Esophagus muscularis mucosa (tissue), 4 donors: Measurements from ENCODE around the gene ANXA2. TPM values are rescaled to one million over a fixed set of nuclear protein-coding genes. Genes with fewer than 3 reads are reported as not detected.
A peak's percentile ranks its signal among the peaks of the same experiment; 100 is the strongest.
"Not testable (repeated sequence)": the region's sequence is repeated elsewhere in the genome, so short reads cannot be mapped to it uniquely, and the experiment has no call there.

Experiments
- DNase-seq: peaks from one replicate; pipeline ENCODE4 v3.0.0-alpha.2; 2017; ENCODE audit errors: extremely low spot score
- H3K27ac ChIP-seq, 4 donors: fragments of 200-600 bp; sonication (generic); replicated peaks in 1 of 4; 1 replicate in 3 of 4; 2 replicates in 1 of 4; pipeline ENCODE4 v1.5.1; 2016 to 2019; ENCODE audit warnings: mild to moderate bottlenecking in 1 of 4
- H3K27me3 ChIP-seq, 4 donors: fragments of 200-600 bp; sonication (generic); one replicate each; pipeline versions ENCODE4 v1.5.1 to v1.6.0; 2016 to 2019
- H3K36me3 ChIP-seq, 4 donors: fragments of 200-600 bp; sonication (generic); one replicate each; pipeline ENCODE4 v1.5.1; 2016 to 2019
- H3K4me1 ChIP-seq, 4 donors: fragments of 200-600 bp; sonication (generic); one replicate each; pipeline ENCODE4 v1.5.1; 2016 to 2019
- H3K4me3 ChIP-seq, 4 donors: fragments of 200-600 bp; sonication (generic); 1 replicate in 2 of 4; 2 replicates in 2 of 4; pipeline ENCODE4 v1.5.1; 2016 to 2019; ENCODE audit warnings: mild to moderate bottlenecking in 4 of 4, moderate library complexity in 1 of 4
- H3K9me3 ChIP-seq, 4 donors: fragments of 200-600 bp; sonication (generic); 1 replicate in 3 of 4; 2 replicates in 1 of 4; pipeline ENCODE4 v1.5.1; 2016 to 2019
- EP300 ChIP-seq: sonication (generic); formaldehyde crosslinking; IDR thresholded peaks from one replicate; pipeline ENCODE4 v1.6.1; 2017; ENCODE audit warnings: antibody characterized with exemption
- POLR2A ChIP-seq: fragments of 450-650 bp; IDR thresholded peaks from one replicate; pipeline ENCODE4 v1.6.1; 2017; ENCODE audit warnings: antibody characterized with exemption, moderate library complexity, mild to moderate bottlenecking, low read depth
- POLR2AphosphoS5 ChIP-seq, 2 donors: sonication (generic); formaldehyde crosslinking; IDR thresholded peaks; one replicate each; pipeline ENCODE4 v1.6.1; 2017; ENCODE audit warnings: antibody characterized with exemption in 2 of 2
- WGBS: methylation state at CpG from one replicate; pipeline ENCODE4 v1.1.5; 2018; 5-methylcytosine and 5-hydroxymethylcytosine counted together
- intact Hi-C: fragments of 100-400 bp; cut with DNase I; formaldehyde crosslinking; loops from one replicate; pipeline ENCODE4 v1.15.1; 2023
- total RNA-seq, 4 donors: library from RNA; depleted of rRNA; stranded (reverse); fragments of >200 nt; gene quantifications; one replicate each; pipeline versions ENCODE4 v1.1.0 to v1.2.1, GENCODE V29; 2016
- TF ChIP-seq, protein P1 (sequence below), 3 experiments: fragments of 200-600 bp in 2 of 3; fragments of 450-650 bp in 1 of 3; sonication (generic) in 2 of 3; IDR thresholded peaks; one replicate each; pipeline ENCODE4 v1.5.1; 2017 to 2019; ENCODE audit warnings: antibody characterized with exemption in 3 of 3, mild to moderate bottlenecking in 2 of 3, moderate library complexity in 1 of 3

The ANXA2 gene
- total RNA-seq, 4 donors from 2014 or later, result 333 to 606 (median 406) TPM

DNA sequence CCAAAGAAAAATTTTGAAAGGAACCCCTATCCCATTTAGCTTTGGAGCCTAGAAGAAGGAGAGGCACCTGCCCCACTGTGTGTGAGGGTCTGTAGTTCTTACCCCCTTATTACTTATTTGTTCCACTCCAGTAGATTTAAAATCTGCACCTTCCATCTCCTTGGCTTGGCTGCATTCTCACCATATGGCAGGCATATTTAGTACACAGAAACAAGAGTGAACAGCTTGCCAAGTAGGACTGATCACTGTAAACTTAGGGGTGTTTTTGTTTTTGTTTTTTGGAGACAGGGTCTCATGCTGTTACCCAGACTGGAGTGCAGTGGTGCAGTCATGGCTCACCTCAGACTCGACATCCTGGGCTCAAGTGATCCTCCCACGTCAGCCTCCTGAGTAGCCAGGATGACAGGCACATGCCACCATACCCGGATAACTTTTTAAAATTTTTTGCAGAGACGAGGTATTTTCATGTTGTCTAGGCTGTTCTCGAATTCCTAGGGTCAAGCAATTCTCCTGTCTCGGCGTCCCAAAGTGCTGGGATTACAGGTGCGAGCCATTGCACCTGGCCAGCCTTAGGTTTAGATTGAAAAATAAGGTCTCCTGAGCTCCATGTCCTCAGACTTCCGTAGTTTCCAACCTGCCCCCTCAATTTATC is 14.1 kb upstream of the ANXA2 start:
- TF ChIP-seq POLR2AphosphoS5 (IDR thresholded peaks at IDR 0.05) (no peak), POLR2A (no peak), EP300 (no peak)
- TF ChIP-seq, protein P1, sequence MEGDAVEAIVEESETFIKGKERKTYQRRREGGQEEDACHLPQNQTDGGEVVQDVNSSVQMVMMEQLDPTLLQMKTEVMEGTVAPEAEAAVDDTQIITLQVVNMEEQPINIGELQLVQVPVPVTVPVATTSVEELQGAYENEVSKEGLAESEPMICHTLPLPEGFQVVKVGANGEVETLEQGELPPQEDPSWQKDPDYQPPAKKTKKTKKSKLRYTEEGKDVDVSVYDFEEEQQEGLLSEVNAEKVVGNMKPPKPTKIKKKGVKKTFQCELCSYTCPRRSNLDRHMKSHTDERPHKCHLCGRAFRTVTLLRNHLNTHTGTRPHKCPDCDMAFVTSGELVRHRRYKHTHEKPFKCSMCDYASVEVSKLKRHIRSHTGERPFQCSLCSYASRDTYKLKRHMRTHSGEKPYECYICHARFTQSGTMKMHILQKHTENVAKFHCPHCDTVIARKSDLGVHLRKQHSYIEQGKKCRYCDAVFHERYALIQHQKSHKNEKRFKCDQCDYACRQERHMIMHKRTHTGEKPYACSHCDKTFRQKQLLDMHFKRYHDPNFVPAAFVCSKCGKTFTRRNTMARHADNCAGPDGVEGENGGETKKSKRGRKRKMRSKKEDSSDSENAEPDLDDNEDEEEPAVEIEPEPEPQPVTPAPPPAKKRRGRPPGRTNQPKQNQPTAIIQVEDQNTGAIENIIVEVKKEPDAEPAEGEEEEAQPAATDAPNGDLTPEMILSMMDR (IDR thresholded peaks at IDR 0.05), result no peak
- Histone ChIP-seq H3K4me1 (peaks cover 6 to 23% (median 21%) of the 10 kb centered on the region in 4 donors), H3K36me3 (no peaks in the 10 kb centered on the region), H3K27ac (no peak overlapping the region), H3K9me3 (no peaks in the 10 kb centered on the region), H3K4me3 (no peak overlapping the region), H3K27me3 (no peaks in the 10 kb centered on the region)
- intact Hi-C loops, result no loop called here
- no peak for DNase-seq
- 93% methylated on average over 9 of the region's 9 CpGs for WGBS

DNA sequence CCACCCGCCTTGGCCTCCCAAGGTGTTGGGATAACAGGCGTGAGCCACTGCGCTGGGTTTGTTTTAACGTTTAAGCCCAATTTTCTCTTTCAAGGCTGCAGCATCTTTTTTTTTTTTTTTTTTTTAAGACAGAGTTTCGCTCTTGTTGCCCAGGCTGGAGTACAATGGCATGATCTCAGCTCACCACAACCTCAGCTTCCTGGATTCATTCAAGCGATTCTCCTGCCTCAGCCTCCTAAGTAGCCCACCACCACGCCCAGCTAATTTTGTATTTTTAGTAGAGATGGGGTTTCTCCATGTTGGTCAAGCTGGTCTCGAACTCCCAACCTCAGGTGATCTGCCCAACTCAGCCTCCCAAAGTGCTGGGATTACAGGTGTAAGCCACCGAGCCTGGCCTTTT is 12.6 kb upstream of the ANXA2 start:
- H3K9me3 ChIP-seq, H3K27ac ChIP-seq, DNase-seq, H3K27me3 ChIP-seq, H3K4me3 ChIP-seq, H3K36me3 ChIP-seq, intact Hi-C loops: not testable (repeated sequence)
- 96% methylated on average over 9 of the region's 9 CpGs for WGBS
- peaks cover 6 to 26% (median 21%) of the 10 kb centered on the region in 4 donors for H3K4me1 ChIP-seq

DNA sequence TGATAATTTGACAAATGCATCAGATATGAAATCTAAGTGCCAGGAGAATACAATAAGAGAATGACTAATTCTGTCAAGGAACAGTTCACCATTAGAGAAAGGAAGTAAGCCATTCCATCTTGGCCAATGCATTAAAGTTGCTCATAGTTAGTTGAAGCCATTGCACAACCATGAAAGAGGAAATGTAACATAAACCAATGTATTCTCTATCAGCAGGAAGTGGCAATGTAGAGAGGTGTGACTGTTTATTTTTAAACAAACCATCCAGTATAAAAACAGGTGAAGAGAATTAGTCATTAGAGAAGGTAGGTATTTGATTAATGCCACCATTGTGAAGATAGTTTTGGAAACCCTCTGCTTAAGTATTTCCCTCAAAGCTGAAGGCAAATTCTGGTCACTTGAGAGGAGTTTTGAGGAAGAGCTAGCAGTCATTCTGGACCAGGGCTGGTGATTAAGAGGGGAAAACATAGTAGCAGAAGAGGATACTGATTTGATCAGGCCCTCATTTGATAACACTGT is 10.7 kb upstream of the ANXA2 start:
- Histone ChIP-seq H3K36me3 (no peaks in the 10 kb centered on the region), H3K4me1 (peaks cover 6 to 16% (median 11%) of the 10 kb centered on the region in 4 donors), H3K27me3 (no peaks in the 10 kb centered on the region), H3K4me3 (no peak overlapping the region), H3K9me3 (no peaks in the 10 kb centered on the region), H3K27ac (peak overlapping the region in 1 of 4 donors; percentile 23)
- intact Hi-C loops, result no loop called here
- TF ChIP-seq, protein P1 (IDR thresholded peaks at IDR 0.05), result no peak
- TF ChIP-seq POLR2A (no peak), POLR2AphosphoS5 (IDR thresholded peaks at IDR 0.05) (no peak), EP300 (no peak)
- no peak for DNase-seq

DNA sequence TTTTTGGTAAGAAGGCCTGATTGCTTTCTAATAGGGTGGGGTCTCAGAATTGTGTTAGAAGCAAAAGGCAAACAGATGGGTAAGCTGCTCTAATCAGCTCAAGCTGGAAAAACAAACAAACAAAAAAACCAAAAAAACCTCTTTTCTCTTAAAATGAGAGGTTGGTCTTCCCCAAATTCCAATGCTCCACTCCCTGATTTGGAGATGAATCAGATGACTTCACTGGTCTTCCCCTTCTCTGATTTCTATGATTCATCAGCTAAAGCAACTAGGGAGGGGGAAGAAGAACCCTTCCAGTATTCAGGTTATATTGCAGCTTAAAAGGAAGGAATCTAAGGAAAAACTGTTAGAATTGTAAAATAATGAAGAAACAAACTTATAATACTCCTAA is 9.6 kb upstream of the ANXA2 start:
- Histone ChIP-seq H3K4me1 (peaks cover 0 to 9% (median 6%) of the 10 kb centered on the region in 4 donors), H3K9me3 (no peaks in the 10 kb centered on the region), H3K36me3 (no peaks in the 10 kb centered on the region), H3K27me3 (no peaks in the 10 kb centered on the region), H3K27ac (no peak overlapping the region), H3K4me3 (no peak overlapping the region)
- DNase-seq, result no peak
- intact Hi-C loops, result no loop called here
- TF ChIP-seq EP300 (no peak), POLR2A (no peak), POLR2AphosphoS5 (IDR thresholded peaks at IDR 0.05) (no peak)
- TF ChIP-seq, protein P1 (IDR thresholded peaks at IDR 0.05), result no peak

DNA sequence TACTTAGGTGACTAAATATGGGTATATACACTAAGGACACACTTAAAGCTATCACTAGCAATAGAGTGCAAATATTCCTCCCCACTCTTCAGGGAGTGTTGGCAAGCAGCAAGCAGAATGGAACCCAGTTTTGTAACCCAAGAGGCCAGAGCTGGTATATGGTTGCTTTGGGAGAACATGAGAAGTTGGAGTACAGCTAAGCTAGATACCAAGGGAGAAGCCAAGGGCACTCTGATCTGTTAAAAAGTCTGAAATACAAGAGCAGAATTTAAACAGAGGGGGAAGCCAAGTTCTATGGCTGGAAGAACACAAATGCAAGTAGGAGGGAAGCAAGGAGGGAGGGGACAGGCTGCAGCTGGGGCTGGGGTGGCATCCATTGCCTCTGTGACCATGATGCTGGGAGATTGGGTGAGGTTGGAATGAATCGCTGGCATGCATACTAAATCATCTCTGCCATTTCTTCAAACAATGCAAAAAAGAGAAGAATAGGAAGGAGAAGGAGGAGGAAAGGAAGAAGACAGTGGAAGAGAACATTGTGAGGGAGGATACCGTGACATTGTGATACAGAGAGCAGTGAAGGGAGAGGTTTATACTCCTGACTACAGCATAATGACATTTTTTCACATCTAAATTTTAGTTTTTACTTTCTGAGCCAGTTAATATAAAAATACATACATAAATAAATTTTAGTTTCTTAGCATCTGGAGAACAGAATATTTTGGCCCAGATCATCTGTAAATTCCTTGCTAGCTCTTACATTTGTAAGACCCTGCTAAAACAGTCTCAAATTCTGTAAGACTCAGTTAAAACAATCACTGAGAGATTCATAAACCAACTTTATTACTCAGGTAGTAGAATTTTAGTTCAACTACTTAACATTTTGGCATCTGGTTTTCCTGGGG is 9.0 kb upstream of the ANXA2 start:
- no peaks in the 10 kb centered on the region for H3K36me3 ChIP-seq
- DNase-seq, result no peak
- no peaks in the 10 kb centered on the region for H3K9me3 ChIP-seq
- TF ChIP-seq EP300 (no peak), POLR2A (no peak), POLR2AphosphoS5 (IDR thresholded peaks at IDR 0.05) (no peak)
- TF ChIP-seq, protein P1 (IDR thresholded peaks at IDR 0.05), result no peak
- peak overlapping the region in 1 of 4 donors; percentile 20 for H3K27ac ChIP-seq
- H3K4me3 ChIP-seq, result no peak overlapping the region
- 85% methylated on average over 2 of the region's 2 CpGs for WGBS
- H3K27me3 ChIP-seq, result no peaks in the 10 kb centered on the region
- H3K4me1 ChIP-seq, result peaks cover 0 to 9% (median 6%) of the 10 kb centered on the region in 4 donors
- intact Hi-C loops, result no loop called here
